Astrocyte (in vitro differentiated cells and primary cell): Measurements from ENCODE around the gene NOTCH4.
A peak's percentile ranks its signal among the peaks of the same experiment; 100 is the strongest.

Experiments
- CTCF ChIP-seq: IDR thresholded peaks from 2 replicates; pipeline ENCODE4 v1.5.1; 2011; ENCODE audit warnings: low read depth, mild to moderate bottlenecking, inconsistent platforms, low read length, moderate library complexity; ENCODE audit not compliant: insufficient read depth
- EZH2 ChIP-seq: IDR thresholded peaks from 2 replicates; pipeline ENCODE4 v1.6.1; 2012; ENCODE audit warnings: mild to moderate bottlenecking, low read length, inconsistent platforms; ENCODE audit not compliant: insufficient read depth

GRCh38 chr6:32149092-32149755 lies 74.6 kb downstream of the NOTCH4 start:
- TF ChIP-seq EZH2 (peak; percentile 1), CTCF (no peak)
